OCI-LY7 (cell line): ENCODE results near the gene MERTK. TPM values are rescaled to one million over a fixed set of nuclear protein-coding genes. Genes with fewer than 3 reads are reported as not detected.
A peak's percentile ranks its signal among the peaks of the same experiment; 100 is the strongest.
"Not testable (repeated sequence)": the region's sequence is repeated elsewhere in the genome, so short reads cannot be mapped to it uniquely, and the experiment has no call there.

Source experiments
- BruUV-seq: library from RNA; stranded (reverse); fragments of 400-500 nt; replicated peaks from 2 replicates; lab custom pipeline; 2021; lab: Mats Ljungman, UMichigan
- CTCF ChIA-PET: fragments of 300-600 bp; sonication (Branson Sonifier 250); formaldehyde crosslinking; loops from one replicate; lab custom pipeline; 2022; ENCODE audit warnings: antibody characterized with exemption; ENCODE audit not compliant: unreplicated experiment; lab: Charles Lee
- POLR2A ChIA-PET: fragments of 300-600 bp; sonication (Branson Sonifier 250); formaldehyde crosslinking; loops from one replicate; lab custom pipeline; 2022; ENCODE audit warnings: antibody characterized with exemption; lab: Charles Lee
- DNase-seq: peaks from one replicate; pipeline ENCODE4 v3.0.0-alpha.2; 2015; ENCODE audit warnings: low spot score
- H2AFZ ChIP-seq: fragments of 200-600 bp; sonication (generic), shearing (Covaris generic); 2 replicates; pipeline ENCODE4 v1.6.1; 2014; ENCODE audit warnings: mild to moderate bottlenecking, antibody characterized with exemption, low read length, moderate library complexity
- H3K27ac ChIP-seq: fragments of 200-600 bp; sonication (generic); 2 replicates; pipeline ENCODE4 v1.5.1; 2014; ENCODE audit warnings: mixed run types, low read depth, mild to moderate bottlenecking, moderate library complexity, low read length, inconsistent platforms; ENCODE audit not compliant: poor library complexity, severe bottlenecking
- H3K36me3 ChIP-seq: fragments of 200-600 bp; sonication (generic); 2 replicates; pipeline ENCODE4 v1.6.1; 2014; ENCODE audit warnings: mild to moderate bottlenecking, antibody characterized with exemption, low read length, moderate library complexity, mixed read lengths; ENCODE audit not compliant: insufficient read depth
- H3K4me1 ChIP-seq: fragments of 200-600 bp; sonication (generic); 2 replicates; pipeline ENCODE4 v1.5.1; 2014; ENCODE audit warnings: mild to moderate bottlenecking, low read length; ENCODE audit not compliant: insufficient read depth, poor library complexity, severe bottlenecking
- H3K4me2 ChIP-seq: fragments of 200-600 bp; sonication (generic); 2 replicates; pipeline ENCODE4 v1.6.1; 2014; ENCODE audit warnings: mild to moderate bottlenecking, low read length
- H3K4me3 ChIP-seq: fragments of 200-600 bp; sonication (generic); 2 replicates; pipeline ENCODE4 v1.5.1; 2014; ENCODE audit warnings: mild to moderate bottlenecking, low read depth, low read length; ENCODE audit not compliant: poor library complexity, severe bottlenecking
- H3K79me2 ChIP-seq: fragments of 200-600 bp; sonication (generic); 2 replicates; pipeline ENCODE4 v1.6.1; 2016; ENCODE audit warnings: low read depth, mild to moderate bottlenecking, low read length, moderate library complexity, mixed read lengths; ENCODE audit not compliant: insufficient read depth
- H3K9me2 ChIP-seq: fragments of 200-600 bp; sonication (generic); 2 replicates; pipeline ENCODE4 v1.6.1; 2016; ENCODE audit warnings: mild to moderate bottlenecking, low read length, mixed read lengths; ENCODE audit not compliant: insufficient read depth
- H3K9me3 ChIP-seq: fragments of 200-600 bp; sonication (generic); 2 replicates; pipeline ENCODE4 v1.6.1; 2014; ENCODE audit warnings: mild to moderate bottlenecking, mixed run types, low read length, mixed read lengths
- H4K20me1 ChIP-seq: fragments of 200-600 bp; sonication (generic); 2 replicates; pipeline ENCODE4 v1.6.1; 2014; ENCODE audit warnings: mild to moderate bottlenecking, antibody characterized with exemption, low read length, moderate library complexity, mixed read lengths; ENCODE audit not compliant: insufficient read depth
- CTCF ChIP-seq: fragments of 200-600 bp; sonication (generic); conservative IDR thresholded peaks from 2 replicates; pipeline ENCODE4 v1.5.1; 2014; ENCODE audit warnings: mild to moderate bottlenecking, antibody characterized with exemption, low read length, moderate library complexity, mixed read lengths
- EZH2phosphoT487 ChIP-seq: fragments of 200-600 bp; sonication (generic); IDR thresholded peaks from 2 replicates; pipeline ENCODE4 v1.6.1; 2018; ENCODE audit warnings: low read depth, borderline replicate concordance, mild to moderate bottlenecking, mixed run types, antibody characterized with exemption, low read length, moderate library complexity, mixed read lengths
- intact Hi-C: fragments of 100-400 bp; cut with micrococcal nuclease; formaldehyde crosslinking; loops from one replicate; pipeline ENCODE4 v1.10.0; 2022; ENCODE audit not compliant: unreplicated experiment
- total RNA-seq, 2 experiments: library from RNA; depleted of rRNA in 1 of 2; stranded (reverse); fragments of >200 nt in 1 of 2; shearing (Covaris generic) in 1 of 2; gene quantifications; 2 replicates each; pipeline ENCODE4 v1.2.3, GENCODE V29; 2014 to 2022

MERTK gene
- total RNA-seq, 2 experiments from 2014 or later: 0.38 TPM; not detected in 1

- POLR2A ChIA-PET: interaction anchor here (0.7 to 1.4 kb wide), 3 partner anchors 12 to 870 kb away, joined by 5 read pairs; no protein-coding TSS in a partner anchor
- H3K9me2 ChIP-seq: no peaks in the 10 kb centered on the region
- peak overlapping the region; percentile 46 for H3K4me2 ChIP-seq
- TF ChIP-seq CTCF (no peak), EZH2phosphoT487 (no peak)
- H3K79me2 ChIP-seq: no peaks in the 10 kb centered on the region
- H4K20me1 ChIP-seq: no peaks in the 10 kb centered on the region
- CTCF ChIA-PET: interaction anchor here (1.3 kb wide), 1 partner anchor 146 kb away, joined by 3 read pairs; no protein-coding TSS in a partner anchor
- DNase-seq: peak; percentile 57
- H3K9me3 ChIP-seq: no peaks in the 10 kb centered on the region
- H3K27ac ChIP-seq: no peak overlapping the region
- peaks cover 20% of the 10 kb centered on the region for H3K4me1 ChIP-seq
- peak overlapping the region; percentile 30 for H2AFZ ChIP-seq
- BruUV-seq: no TSS peak
- intact Hi-C loops: no loop called here
- no peak overlapping the region for H3K4me3 ChIP-seq
- H3K36me3 ChIP-seq: no peaks in the 10 kb centered on the region
Observed at GRCh38 chr2:111905990-111906735, 7.8 kb downstream of the MERTK start.

DNA sequence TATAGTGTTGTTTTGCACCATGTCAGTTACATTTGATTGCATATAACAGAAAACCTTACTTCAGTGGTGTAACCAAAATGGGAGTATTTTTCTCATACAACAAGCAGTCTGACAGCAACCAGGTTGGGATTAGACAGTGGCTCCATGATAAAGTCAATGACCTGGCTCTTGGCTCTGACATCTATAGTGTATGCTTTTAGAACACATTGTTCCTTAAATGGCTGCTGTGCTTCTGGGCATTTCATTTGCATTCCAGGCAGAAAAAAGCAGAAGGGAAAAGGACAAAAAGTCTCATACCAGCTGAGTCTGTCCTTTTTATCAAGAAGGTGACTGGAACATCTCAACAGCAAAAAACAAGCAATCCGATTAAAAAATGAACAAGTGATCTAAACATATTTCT is 10.2 kb downstream of the MERTK start:
- Histone ChIP-seq H3K4me1 (peaks cover 20% of the 10 kb centered on the region), H3K36me3 (no peaks in the 10 kb centered on the region), H3K4me3 (no peak overlapping the region), H3K27ac (no peak overlapping the region), H4K20me1 (no peaks in the 10 kb centered on the region), H2AFZ (no peak overlapping the region), H3K79me2 (no peaks in the 10 kb centered on the region), H3K9me2 (no peaks in the 10 kb centered on the region), H3K9me3 (no peaks in the 10 kb centered on the region), H3K4me2 (no peak overlapping the region)
- intact Hi-C loops: no loop called here
- CTCF ChIA-PET: no interaction called here
- DNase-seq: no peak
- POLR2A ChIA-PET: interaction anchor here (0.7 kb wide), 1 partner anchor 15 kb away, joined by 5 read pairs; no protein-coding TSS in a partner anchor
- TF ChIP-seq CTCF (no peak), EZH2phosphoT487 (no peak)
- no TSS peak for BruUV-seq

DNA sequence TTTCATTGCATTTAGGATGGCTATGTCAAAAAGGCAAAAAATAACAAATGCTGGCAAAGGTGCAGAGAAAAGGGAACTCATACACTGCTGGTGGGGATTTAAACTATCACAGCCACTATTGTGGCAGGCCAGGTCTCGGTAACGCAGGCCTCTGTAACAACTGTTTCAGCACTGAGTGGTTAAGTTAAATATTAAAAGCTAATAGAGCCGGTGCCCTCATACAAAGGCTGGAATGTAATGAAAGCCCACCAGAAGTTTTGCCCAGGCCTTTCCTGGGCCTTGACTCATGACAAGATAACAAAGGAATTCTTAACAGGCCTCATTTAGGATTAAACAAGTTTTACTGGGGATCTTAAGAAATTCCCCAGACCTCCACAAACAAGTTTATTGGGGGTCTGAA is 10.7 kb downstream of the MERTK start:
- DNase-seq: no peak
- Histone ChIP-seq H3K9me2 (no peaks in the 10 kb centered on the region), H4K20me1 (no peaks in the 10 kb centered on the region), H3K4me3 (no peak overlapping the region), H3K27ac (no peak overlapping the region), H3K4me2 (no peak overlapping the region), H3K79me2 (no peaks in the 10 kb centered on the region), H3K4me1 (peaks cover 20% of the 10 kb centered on the region), H3K9me3 (no peaks in the 10 kb centered on the region), H2AFZ (no peak overlapping the region), H3K36me3 (no peaks in the 10 kb centered on the region)
- no peak for TF ChIP-seq EZH2phosphoT487
- no peak for TF ChIP-seq CTCF
- intact Hi-C loops: no loop called here
- ChIA-PET CTCF (no interaction called here), POLR2A (no interaction called here)
- no TSS peak for BruUV-seq

GRCh38 chr2:111909997-111910396 is 11.6 kb downstream of the MERTK start:
- BruUV-seq, H3K9me2 ChIP-seq, DNase-seq, intact Hi-C loops, H3K27ac ChIP-seq, H2AFZ ChIP-seq, H4K20me1 ChIP-seq, H3K79me2 ChIP-seq, H3K36me3 ChIP-seq, H3K9me3 ChIP-seq, CTCF ChIA-PET, H3K4me2 ChIP-seq, H3K4me3 ChIP-seq: not testable (repeated sequence)
- POLR2A ChIA-PET: interaction anchor here (0.6 to 0.7 kb wide), 2 partner anchors 22 to 601 kb away, joined by 3 read pairs; no protein-coding TSS in a partner anchor
- peaks cover 18% of the 10 kb centered on the region for H3K4me1 ChIP-seq
